HCT116 (cell line): ENCODE data around the gene IER5L. TPM values are rescaled to one million over a fixed set of nuclear protein-coding genes. Genes with fewer than 3 reads are reported as not detected.

ENCODE experiments used
- ATAC-seq: fragments of 200-7000 bp; cut with Tn5 transposase; 2 replicates; pipeline ENCODE4 v1.9.1; 2020; ENCODE audit warnings: mild to moderate bottlenecking, moderate library complexity
- BruUV-seq: library from RNA; stranded (reverse); fragments of 400-500 nt; replicated peaks from 2 replicates; lab custom pipeline; 2021; lab: Mats Ljungman, UMichigan
- CTCF ChIA-PET: fragments of 300-600 bp; sonication (Branson Sonifier 250); formaldehyde crosslinking; loops from one replicate; lab custom pipeline; 2021; ENCODE audit warnings: antibody characterized with exemption; lab: Charles Lee
- POLR2A ChIA-PET: fragments of 300-600, 350-600 bp; sonication (Branson Sonifier 250); formaldehyde crosslinking; loops from one replicate; lab custom pipeline; 2021; ENCODE audit warnings: antibody characterized with exemption; lab: Charles Lee
- RAD21 ChIA-PET, 2 experiments: fragments of 300-600 bp; sonication (Branson Sonifier 250); formaldehyde crosslinking; loops; one replicate each; lab custom pipeline; 2023; ENCODE audit warnings: low total read pairs in 2 of 2; ENCODE audit not compliant: uncharacterized antibody in 2 of 2, unreplicated experiment in 2 of 2, low non-redundant PET in 1 of 2; lab: Charles Lee
- DNase-seq: peaks from one replicate; pipeline ENCODE4 v3.0.0-alpha.2; 2010; ENCODE audit warnings: low read depth, low spot score
- H2AFZ ChIP-seq: fragments of 200-600 bp; shearing (Covaris generic), sonication (generic); 2 replicates; pipeline ENCODE4 v1.6.1; 2017; ENCODE audit warnings: low read depth, mixed run types, mixed read lengths, antibody characterized with exemption, low read length; ENCODE audit not compliant: poor library complexity, severe bottlenecking
- H3K27ac ChIP-seq: 2 replicates; pipeline ENCODE4 v1.5.1; 2012; ENCODE audit warnings: low read depth, low read length
- H3K27me3 ChIP-seq: fragments of 200-600 bp; sonication (generic); 2 replicates; pipeline ENCODE4 v1.6.1; 2016; ENCODE audit warnings: mixed run types, low read length, mixed read lengths; ENCODE audit not compliant: insufficient read depth
- H3K36me3 ChIP-seq, 2 experiments: fragments of 200-500 bp in 1 of 2; fragments of 200-600 bp in 1 of 2; sonication (Bioruptor generic) in 1 of 2; sonication (generic) in 1 of 2; 2 replicates each; pipeline versions ENCODE4 v1.5.1 to v1.6.1; 2014 to 2016; ENCODE audit warnings: low read length in 2 of 2, inconsistent platforms in 1 of 2, mixed read lengths in 1 of 2, mixed run types in 1 of 2; ENCODE audit not compliant: insufficient read depth in 2 of 2, control insufficient read depth in 1 of 2
- H3K4me1 ChIP-seq, 2 experiments: fragments of 200-600 bp in 1 of 2; sonication (generic) in 1 of 2; 2 replicates each; pipeline versions ENCODE4 v1.5.1 to v1.6.1; 2012 to 2017; ENCODE audit warnings: low read length in 2 of 2, inconsistent platforms in 1 of 2, mild to moderate bottlenecking in 1 of 2, mixed read lengths in 1 of 2, mixed run types in 1 of 2, moderate library complexity in 1 of 2; ENCODE audit not compliant: insufficient read depth in 2 of 2, control insufficient read depth in 1 of 2
- H3K4me2 ChIP-seq: fragments of 200-600 bp; sonication (generic); 2 replicates; pipeline ENCODE4 v1.6.1; 2017; ENCODE audit warnings: mixed run types, low read length, mixed read lengths
- H3K4me3 ChIP-seq, 2 experiments: fragments of 200-600 bp in 1 of 2; sonication (generic) in 1 of 2; replicated peaks in 1 of 2; 2 replicates each; pipeline ENCODE4 v1.5.1; 2011 to 2016; ENCODE audit warnings: low read length in 2 of 2, control low read depth in 1 of 2, low read depth in 1 of 2, mild to moderate bottlenecking in 1 of 2, mixed read lengths in 1 of 2, mixed run types in 1 of 2
- H3K79me2 ChIP-seq: fragments of 200-600 bp; sonication (generic); 2 replicates; pipeline ENCODE4 v1.6.1; 2017; ENCODE audit warnings: mild to moderate bottlenecking, mixed run types, low read length, moderate library complexity, mixed read lengths; ENCODE audit not compliant: insufficient read depth
- H3K9ac ChIP-seq: fragments of 200-600 bp; sonication (generic); 2 replicates; pipeline ENCODE4 v1.6.1; 2016; ENCODE audit warnings: low read length, mixed read lengths
- H3K9me2 ChIP-seq: fragments of 200-600 bp; sonication (generic), shearing (Covaris generic); 2 replicates; pipeline ENCODE4 v1.6.1; 2017; ENCODE audit warnings: mixed run types, mild to moderate bottlenecking, moderate library complexity; ENCODE audit not compliant: insufficient read depth
- H3K9me3 ChIP-seq, 2 experiments: fragments of 200-500 bp in 1 of 2; fragments of 200-600 bp in 1 of 2; sonication (Bioruptor generic) in 1 of 2; sonication (generic) in 1 of 2; 2 replicates each; pipeline ENCODE4 v1.6.1; 2014 to 2017; ENCODE audit warnings: low read length in 2 of 2, mixed read lengths in 2 of 2, inconsistent platforms in 1 of 2, low read depth in 1 of 2, mild to moderate bottlenecking in 1 of 2, mixed run types in 1 of 2, moderate library complexity in 1 of 2; ENCODE audit not compliant: control insufficient read depth in 1 of 2, insufficient read depth in 1 of 2
- H4K20me1 ChIP-seq: fragments of 200-600 bp; sonication (generic), shearing (Covaris generic); 2 replicates; pipeline ENCODE4 v1.6.1; 2017; ENCODE audit warnings: mixed run types, mild to moderate bottlenecking, moderate library complexity; ENCODE audit not compliant: insufficient read depth
- CEBPB ChIP-seq: IDR thresholded peaks from 2 replicates; pipeline ENCODE4 v1.6.1; 2012; ENCODE audit warnings: low read depth
- ELF1 ChIP-seq: IDR thresholded peaks from 2 replicates; pipeline ENCODE4 v1.6.1; 2012; ENCODE audit warnings: low read depth, borderline replicate concordance
- EZH2 ChIP-seq: fragments of 200-600 bp; sonication (generic); IDR thresholded peaks from 2 replicates; pipeline ENCODE4 v1.6.1; 2017; ENCODE audit warnings: antibody characterized with exemption, mixed run types
- FOSL1 ChIP-seq: IDR thresholded peaks from 2 replicates; pipeline ENCODE4 v1.6.1; 2012; ENCODE audit warnings: low read depth
- POLR2A ChIP-seq: IDR thresholded peaks from 2 replicates; pipeline ENCODE4 v1.7.0; 2011; ENCODE audit warnings: borderline replicate concordance; ENCODE audit not compliant: insufficient read depth, insufficient read length; ENCODE audit errors: extremely low read depth
- POLR2AphosphoS5 ChIP-seq: IDR thresholded peaks from 2 replicates; pipeline ENCODE4 v1.6.1; 2011; ENCODE audit warnings: mild to moderate bottlenecking, low read depth, low read length, moderate library complexity
- RAD21 ChIP-seq: IDR thresholded peaks from 2 replicates; pipeline ENCODE4 v1.6.1; 2012; ENCODE audit warnings: low read depth, mild to moderate bottlenecking
- SIN3A ChIP-seq: IDR thresholded peaks from 2 replicates; pipeline ENCODE4 v1.6.1; 2012; ENCODE audit warnings: low read depth
- SP1 ChIP-seq: IDR thresholded peaks from 2 replicates; pipeline ENCODE4 v1.6.1; 2012; ENCODE audit warnings: low read depth
- SRF ChIP-seq: IDR thresholded peaks from 2 replicates; pipeline ENCODE4 v1.6.1; 2012; ENCODE audit warnings: low read depth
- TCF7L2 ChIP-seq: IDR thresholded peaks from 2 replicates; pipeline ENCODE4 v1.7.0; 2011; ENCODE audit warnings: borderline replicate concordance, inconsistent platforms; ENCODE audit not compliant: insufficient read depth, insufficient read length; ENCODE audit errors: extremely low read depth
- ZFX ChIP-seq: fragments of 450-650 bp; IDR thresholded peaks from 2 replicates; pipeline ENCODE4 v1.6.1; 2017
- intact Hi-C: fragments of 100-400 bp; cut with micrococcal nuclease; formaldehyde crosslinking; loops from 2 replicates; pipeline ENCODE4 v1.10.0; 2022
- total RNA-seq: library from RNA; stranded (reverse); gene quantifications from one replicate; pipeline ENCODE4 v1.2.1, GENCODE V29; 2021; ENCODE audit not compliant: unreplicated experiment
- TF ChIP-seq, protein P1 (sequence below), 3 experiments: fragments of 200-600 bp in 1 of 3; sonication (generic) in 1 of 3; IDR thresholded peaks in 2 of 3; conservative IDR thresholded peaks in 1 of 3; 2 replicates each; pipeline ENCODE4 v1.5.1; 2012 to 2017; ENCODE audit warnings: low read depth in 2 of 3, low read length in 2 of 3, antibody characterized with exemption in 1 of 3, borderline replicate concordance in 1 of 3, control low read depth in 1 of 3, mild to moderate bottlenecking in 1 of 3, mixed read lengths in 1 of 3, mixed run types in 1 of 3, moderate library complexity in 1 of 3; ENCODE audit not compliant: insufficient read depth in 1 of 3
- TF ChIP-seq, protein P2 (sequence below): IDR thresholded peaks from 2 replicates; pipeline ENCODE4 v1.6.1; 2012
- TF ChIP-seq, protein P3 (sequence below): IDR thresholded peaks from 2 replicates; pipeline ENCODE4 v1.6.1; 2011; ENCODE audit warnings: mild to moderate bottlenecking, low read length, moderate library complexity; ENCODE audit not compliant: insufficient replicate concordance; ENCODE audit errors: extremely low read depth
- TF ChIP-seq, protein P4 (sequence below): IDR thresholded peaks from 2 replicates; pipeline ENCODE4 v1.6.1; 2012; ENCODE audit warnings: low read depth
- TF ChIP-seq, protein P5 (sequence below): IDR thresholded peaks from 2 replicates; pipeline ENCODE4 v1.6.1; 2012

IER5L gene
- total RNA-seq, 1 experiment from 2014 or later = 195 TPM

DNA sequence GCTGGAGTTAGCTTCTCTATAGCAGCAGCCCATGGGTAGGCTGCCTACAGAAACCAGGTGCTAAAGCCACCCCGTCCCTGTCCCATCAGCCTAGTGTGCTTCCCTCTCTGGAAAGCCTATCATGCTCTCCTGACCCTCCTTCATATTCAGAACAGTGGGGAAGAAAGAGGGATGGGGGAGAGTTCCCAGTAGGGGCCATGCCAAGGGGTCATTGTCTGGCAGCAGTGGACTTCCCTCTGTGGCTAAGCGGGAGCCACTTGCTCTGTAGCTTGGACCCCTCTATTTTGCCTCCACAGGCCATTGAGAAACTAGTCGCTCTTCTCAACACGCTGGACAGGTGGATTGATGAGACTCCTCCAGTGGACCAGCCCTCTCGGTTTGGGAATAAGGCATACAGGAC lies 49.4 kb downstream of the IER5L start:
- no peak overlapping the region for H3K27ac ChIP-seq
- RAD21 ChIA-PET = no interaction called here
- H3K36me3 ChIP-seq = peaks cover 5 to 32% of the 10 kb centered on the region in 2 experiments; a peak in 3 of 4 replicates
- H4K20me1 ChIP-seq = no peaks in the 10 kb centered on the region
- H3K79me2 ChIP-seq = peaks cover 13% of the 10 kb centered on the region; the same call in 1 of the 2 replicates
- no peak overlapping the region for H3K4me3 ChIP-seq
- no peak overlapping the region for H2AFZ ChIP-seq
- POLR2A ChIA-PET = no interaction called here
- intact Hi-C loops = no loop called here
- no peak overlapping the region for H3K9ac ChIP-seq
- H3K4me1 ChIP-seq = peaks cover 11 to 37% of the 10 kb centered on the region in 2 experiments
- BruUV-seq = no TSS peak
- no peaks in the 10 kb centered on the region for H3K27me3 ChIP-seq
- TF ChIP-seq CEBPB (no peak), SRF (no peak), TCF7L2 (no peak), SP1 (no peak), FOSL1 (no peak), EZH2 (no peak), POLR2AphosphoS5 (no peak), ELF1 (no peak), SIN3A (no peak), POLR2A (no peak), RAD21 (no peak), ZFX (no peak)
- TF ChIP-seq, protein P1, sequence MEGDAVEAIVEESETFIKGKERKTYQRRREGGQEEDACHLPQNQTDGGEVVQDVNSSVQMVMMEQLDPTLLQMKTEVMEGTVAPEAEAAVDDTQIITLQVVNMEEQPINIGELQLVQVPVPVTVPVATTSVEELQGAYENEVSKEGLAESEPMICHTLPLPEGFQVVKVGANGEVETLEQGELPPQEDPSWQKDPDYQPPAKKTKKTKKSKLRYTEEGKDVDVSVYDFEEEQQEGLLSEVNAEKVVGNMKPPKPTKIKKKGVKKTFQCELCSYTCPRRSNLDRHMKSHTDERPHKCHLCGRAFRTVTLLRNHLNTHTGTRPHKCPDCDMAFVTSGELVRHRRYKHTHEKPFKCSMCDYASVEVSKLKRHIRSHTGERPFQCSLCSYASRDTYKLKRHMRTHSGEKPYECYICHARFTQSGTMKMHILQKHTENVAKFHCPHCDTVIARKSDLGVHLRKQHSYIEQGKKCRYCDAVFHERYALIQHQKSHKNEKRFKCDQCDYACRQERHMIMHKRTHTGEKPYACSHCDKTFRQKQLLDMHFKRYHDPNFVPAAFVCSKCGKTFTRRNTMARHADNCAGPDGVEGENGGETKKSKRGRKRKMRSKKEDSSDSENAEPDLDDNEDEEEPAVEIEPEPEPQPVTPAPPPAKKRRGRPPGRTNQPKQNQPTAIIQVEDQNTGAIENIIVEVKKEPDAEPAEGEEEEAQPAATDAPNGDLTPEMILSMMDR (IDR thresholded peaks at IDR 0.05 in 2 of 3, conservative IDR thresholded peaks at IDR 0.05 in 1 of 3; ENCODE audit: borderline replicate concordance in 1 of 3, insufficient read depth in 1 of 3, low read depth in 2 of 3, low read length in 2 of 3) = no peak
- TF ChIP-seq, protein P2, sequence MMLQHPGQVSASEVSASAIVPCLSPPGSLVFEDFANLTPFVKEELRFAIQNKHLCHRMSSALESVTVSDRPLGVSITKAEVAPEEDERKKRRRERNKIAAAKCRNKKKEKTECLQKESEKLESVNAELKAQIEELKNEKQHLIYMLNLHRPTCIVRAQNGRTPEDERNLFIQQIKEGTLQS = no peak
- TF ChIP-seq, protein P3, sequence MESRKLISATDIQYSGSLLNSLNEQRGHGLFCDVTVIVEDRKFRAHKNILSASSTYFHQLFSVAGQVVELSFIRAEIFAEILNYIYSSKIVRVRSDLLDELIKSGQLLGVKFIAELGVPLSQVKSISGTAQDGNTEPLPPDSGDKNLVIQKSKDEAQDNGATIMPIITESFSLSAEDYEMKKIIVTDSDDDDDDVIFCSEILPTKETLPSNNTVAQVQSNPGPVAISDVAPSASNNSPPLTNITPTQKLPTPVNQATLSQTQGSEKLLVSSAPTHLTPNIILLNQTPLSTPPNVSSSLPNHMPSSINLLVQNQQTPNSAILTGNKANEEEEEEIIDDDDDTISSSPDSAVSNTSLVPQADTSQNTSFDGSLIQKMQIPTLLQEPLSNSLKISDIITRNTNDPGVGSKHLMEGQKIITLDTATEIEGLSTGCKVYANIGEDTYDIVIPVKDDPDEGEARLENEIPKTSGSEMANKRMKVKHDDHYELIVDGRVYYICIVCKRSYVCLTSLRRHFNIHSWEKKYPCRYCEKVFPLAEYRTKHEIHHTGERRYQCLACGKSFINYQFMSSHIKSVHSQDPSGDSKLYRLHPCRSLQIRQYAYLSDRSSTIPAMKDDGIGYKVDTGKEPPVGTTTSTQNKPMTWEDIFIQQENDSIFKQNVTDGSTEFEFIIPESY = no peak
- TF ChIP-seq, protein P4, sequence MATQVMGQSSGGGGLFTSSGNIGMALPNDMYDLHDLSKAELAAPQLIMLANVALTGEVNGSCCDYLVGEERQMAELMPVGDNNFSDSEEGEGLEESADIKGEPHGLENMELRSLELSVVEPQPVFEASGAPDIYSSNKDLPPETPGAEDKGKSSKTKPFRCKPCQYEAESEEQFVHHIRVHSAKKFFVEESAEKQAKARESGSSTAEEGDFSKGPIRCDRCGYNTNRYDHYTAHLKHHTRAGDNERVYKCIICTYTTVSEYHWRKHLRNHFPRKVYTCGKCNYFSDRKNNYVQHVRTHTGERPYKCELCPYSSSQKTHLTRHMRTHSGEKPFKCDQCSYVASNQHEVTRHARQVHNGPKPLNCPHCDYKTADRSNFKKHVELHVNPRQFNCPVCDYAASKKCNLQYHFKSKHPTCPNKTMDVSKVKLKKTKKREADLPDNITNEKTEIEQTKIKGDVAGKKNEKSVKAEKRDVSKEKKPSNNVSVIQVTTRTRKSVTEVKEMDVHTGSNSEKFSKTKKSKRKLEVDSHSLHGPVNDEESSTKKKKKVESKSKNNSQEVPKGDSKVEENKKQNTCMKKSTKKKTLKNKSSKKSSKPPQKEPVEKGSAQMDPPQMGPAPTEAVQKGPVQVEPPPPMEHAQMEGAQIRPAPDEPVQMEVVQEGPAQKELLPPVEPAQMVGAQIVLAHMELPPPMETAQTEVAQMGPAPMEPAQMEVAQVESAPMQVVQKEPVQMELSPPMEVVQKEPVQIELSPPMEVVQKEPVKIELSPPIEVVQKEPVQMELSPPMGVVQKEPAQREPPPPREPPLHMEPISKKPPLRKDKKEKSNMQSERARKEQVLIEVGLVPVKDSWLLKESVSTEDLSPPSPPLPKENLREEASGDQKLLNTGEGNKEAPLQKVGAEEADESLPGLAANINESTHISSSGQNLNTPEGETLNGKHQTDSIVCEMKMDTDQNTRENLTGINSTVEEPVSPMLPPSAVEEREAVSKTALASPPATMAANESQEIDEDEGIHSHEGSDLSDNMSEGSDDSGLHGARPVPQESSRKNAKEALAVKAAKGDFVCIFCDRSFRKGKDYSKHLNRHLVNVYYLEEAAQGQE = no peak
- TF ChIP-seq, protein P5, sequence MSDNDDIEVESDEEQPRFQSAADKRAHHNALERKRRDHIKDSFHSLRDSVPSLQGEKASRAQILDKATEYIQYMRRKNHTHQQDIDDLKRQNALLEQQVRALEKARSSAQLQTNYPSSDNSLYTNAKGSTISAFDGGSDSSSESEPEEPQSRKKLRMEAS = no peak
- no peaks in the 10 kb centered on the region for H3K9me2 ChIP-seq
- DNase-seq (no peak), ATAC-seq (no peak)
- no peaks in the 10 kb centered on the region for H3K9me3 ChIP-seq
- H3K4me2 ChIP-seq = no peak overlapping the region
- CTCF ChIA-PET = interaction anchor here (4.8 kb wide), 1 partner anchor 496 kb away, joined by 91 read pairs; the partner anchor contains the start of gene NTMT1
